WTC11 (cell line): Measurements from ENCODE around the gene ZNF503.

Experiments
- JUN ChIP-seq: sonication (generic); formaldehyde crosslinking; IDR thresholded peaks from 2 replicates; pipeline ENCODE4 v1.8.0; 2023; ENCODE audit warnings: mild to moderate bottlenecking, missing genetic modification reagents
- ZNF416 ChIP-seq: fragments of 250-450 bp; sonication (Bioruptor Pico); IDR thresholded peaks from 2 replicates; pipeline ENCODE4 v1.9.0; 2021; ENCODE audit warnings: mild to moderate bottlenecking, inconsistent platforms
- TF ChIP-seq, protein P1 (sequence below): sonication (generic); formaldehyde crosslinking; IDR thresholded peaks from 2 replicates; pipeline ENCODE4 v1.8.0; 2022; ENCODE audit warnings: mild to moderate bottlenecking, missing genetic modification reagents
- TF ChIP-seq, protein P2 (sequence below): sonication (generic); formaldehyde crosslinking; IDR thresholded peaks from 2 replicates; pipeline ENCODE4 v1.8.1; 2023; ENCODE audit warnings: mild to moderate bottlenecking, missing genetic modification reagents, borderline replicate concordance
- TF ChIP-seq, protein P3 (sequence below): fragments of 200-600 bp; IDR thresholded peaks from 2 replicates; pipeline ENCODE4 v1.8.0; 2022; ENCODE audit warnings: antibody characterized with exemption
- TF ChIP-seq, protein P4 (sequence below): sonication (generic); formaldehyde crosslinking; IDR thresholded peaks from 2 replicates; pipeline ENCODE4 v1.8.0; 2022; ENCODE audit warnings: mild to moderate bottlenecking, missing genetic modification reagents

DNA sequence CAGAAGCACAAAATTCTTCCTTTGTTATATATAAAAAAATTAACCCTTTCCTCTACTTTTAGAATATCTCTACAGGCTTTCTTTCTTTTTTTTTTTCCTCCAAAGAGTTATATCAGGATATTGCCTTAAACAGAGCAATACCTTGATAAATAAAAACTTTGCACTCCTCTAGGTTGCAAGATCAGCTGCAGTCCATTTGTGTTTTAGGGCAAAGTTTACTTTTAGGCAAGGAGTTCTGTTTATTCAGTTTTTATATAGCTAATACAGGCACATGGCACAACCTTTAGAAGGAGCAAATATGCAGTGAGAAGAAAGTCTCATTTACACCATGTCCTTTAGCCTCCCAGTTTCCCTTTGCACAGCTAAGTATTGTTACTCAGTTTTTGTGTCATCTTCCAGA, 40.1 kb upstream of the ZNF503 start:
- TF ChIP-seq, protein P1, sequence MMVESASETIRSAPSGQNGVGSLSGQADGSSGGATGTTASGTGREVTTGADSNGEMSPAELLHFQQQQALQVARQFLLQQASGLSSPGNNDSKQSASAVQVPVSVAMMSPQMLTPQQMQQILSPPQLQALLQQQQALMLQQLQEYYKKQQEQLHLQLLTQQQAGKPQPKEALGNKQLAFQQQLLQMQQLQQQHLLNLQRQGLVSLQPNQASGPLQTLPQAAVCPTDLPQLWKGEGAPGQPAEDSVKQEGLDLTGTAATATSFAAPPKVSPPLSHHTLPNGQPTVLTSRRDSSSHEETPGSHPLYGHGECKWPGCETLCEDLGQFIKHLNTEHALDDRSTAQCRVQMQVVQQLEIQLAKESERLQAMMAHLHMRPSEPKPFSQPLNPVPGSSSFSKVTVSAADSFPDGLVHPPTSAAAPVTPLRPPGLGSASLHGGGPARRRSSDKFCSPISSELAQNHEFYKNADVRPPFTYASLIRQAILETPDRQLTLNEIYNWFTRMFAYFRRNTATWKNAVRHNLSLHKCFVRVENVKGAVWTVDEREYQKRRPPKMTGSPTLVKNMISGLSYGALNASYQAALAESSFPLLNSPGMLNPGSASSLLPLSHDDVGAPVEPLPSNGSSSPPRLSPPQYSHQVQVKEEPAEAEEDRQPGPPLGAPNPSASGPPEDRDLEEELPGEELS (CRISPR knock-in tag), result no peak
- TF ChIP-seq JUN, result no peak
- TF ChIP-seq, protein P2, sequence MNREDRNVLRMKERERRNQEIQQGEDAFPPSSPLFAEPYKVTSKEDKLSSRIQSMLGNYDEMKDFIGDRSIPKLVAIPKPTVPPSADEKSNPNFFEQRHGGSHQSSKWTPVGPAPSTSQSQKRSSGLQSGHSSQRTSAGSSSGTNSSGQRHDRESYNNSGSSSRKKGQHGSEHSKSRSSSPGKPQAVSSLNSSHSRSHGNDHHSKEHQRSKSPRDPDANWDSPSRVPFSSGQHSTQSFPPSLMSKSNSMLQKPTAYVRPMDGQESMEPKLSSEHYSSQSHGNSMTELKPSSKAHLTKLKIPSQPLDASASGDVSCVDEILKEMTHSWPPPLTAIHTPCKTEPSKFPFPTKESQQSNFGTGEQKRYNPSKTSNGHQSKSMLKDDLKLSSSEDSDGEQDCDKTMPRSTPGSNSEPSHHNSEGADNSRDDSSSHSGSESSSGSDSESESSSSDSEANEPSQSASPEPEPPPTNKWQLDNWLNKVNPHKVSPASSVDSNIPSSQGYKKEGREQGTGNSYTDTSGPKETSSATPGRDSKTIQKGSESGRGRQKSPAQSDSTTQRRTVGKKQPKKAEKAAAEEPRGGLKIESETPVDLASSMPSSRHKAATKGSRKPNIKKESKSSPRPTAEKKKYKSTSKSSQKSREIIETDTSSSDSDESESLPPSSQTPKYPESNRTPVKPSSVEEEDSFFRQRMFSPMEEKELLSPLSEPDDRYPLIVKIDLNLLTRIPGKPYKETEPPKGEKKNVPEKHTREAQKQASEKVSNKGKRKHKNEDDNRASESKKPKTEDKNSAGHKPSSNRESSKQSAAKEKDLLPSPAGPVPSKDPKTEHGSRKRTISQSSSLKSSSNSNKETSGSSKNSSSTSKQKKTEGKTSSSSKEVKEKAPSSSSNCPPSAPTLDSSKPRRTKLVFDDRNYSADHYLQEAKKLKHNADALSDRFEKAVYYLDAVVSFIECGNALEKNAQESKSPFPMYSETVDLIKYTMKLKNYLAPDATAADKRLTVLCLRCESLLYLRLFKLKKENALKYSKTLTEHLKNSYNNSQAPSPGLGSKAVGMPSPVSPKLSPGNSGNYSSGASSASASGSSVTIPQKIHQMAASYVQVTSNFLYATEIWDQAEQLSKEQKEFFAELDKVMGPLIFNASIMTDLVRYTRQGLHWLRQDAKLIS, result no peak
- TF ChIP-seq, protein P3, sequence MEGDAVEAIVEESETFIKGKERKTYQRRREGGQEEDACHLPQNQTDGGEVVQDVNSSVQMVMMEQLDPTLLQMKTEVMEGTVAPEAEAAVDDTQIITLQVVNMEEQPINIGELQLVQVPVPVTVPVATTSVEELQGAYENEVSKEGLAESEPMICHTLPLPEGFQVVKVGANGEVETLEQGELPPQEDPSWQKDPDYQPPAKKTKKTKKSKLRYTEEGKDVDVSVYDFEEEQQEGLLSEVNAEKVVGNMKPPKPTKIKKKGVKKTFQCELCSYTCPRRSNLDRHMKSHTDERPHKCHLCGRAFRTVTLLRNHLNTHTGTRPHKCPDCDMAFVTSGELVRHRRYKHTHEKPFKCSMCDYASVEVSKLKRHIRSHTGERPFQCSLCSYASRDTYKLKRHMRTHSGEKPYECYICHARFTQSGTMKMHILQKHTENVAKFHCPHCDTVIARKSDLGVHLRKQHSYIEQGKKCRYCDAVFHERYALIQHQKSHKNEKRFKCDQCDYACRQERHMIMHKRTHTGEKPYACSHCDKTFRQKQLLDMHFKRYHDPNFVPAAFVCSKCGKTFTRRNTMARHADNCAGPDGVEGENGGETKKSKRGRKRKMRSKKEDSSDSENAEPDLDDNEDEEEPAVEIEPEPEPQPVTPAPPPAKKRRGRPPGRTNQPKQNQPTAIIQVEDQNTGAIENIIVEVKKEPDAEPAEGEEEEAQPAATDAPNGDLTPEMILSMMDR, result no peak
- TF ChIP-seq ZNF416 (CRISPR knock-in tag), result no peak
- TF ChIP-seq, protein P4, sequence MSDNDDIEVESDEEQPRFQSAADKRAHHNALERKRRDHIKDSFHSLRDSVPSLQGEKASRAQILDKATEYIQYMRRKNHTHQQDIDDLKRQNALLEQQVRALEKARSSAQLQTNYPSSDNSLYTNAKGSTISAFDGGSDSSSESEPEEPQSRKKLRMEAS (CRISPR knock-in tag), result no peak
